Lower leg skin (tissue), 3 donors: ENCODE data around the gene RFNG.

Experiments
- CTCF ChIP-seq, 3 donors: fragments of 450-650 bp; IDR thresholded peaks; one replicate each; pipeline ENCODE4 v1.5.1; 2016; ENCODE audit warnings: antibody characterized with exemption in 3 of 3, mild to moderate bottlenecking in 3 of 3, moderate library complexity in 2 of 3
- POLR2A ChIP-seq, 2 donors: fragments of 450-650 bp; IDR thresholded peaks; one replicate each; pipeline ENCODE4 v1.6.1; 2016 to 2017; ENCODE audit warnings: antibody characterized with exemption in 2 of 2, mild to moderate bottlenecking in 1 of 2, moderate library complexity in 1 of 2

- TF ChIP-seq POLR2A (IDR thresholded peaks at IDR 0.05), result no peak
- TF ChIP-seq CTCF (IDR thresholded peaks at IDR 0.05), result no peak
These were observed 42.6 kb downstream of the RFNG start for GRCh38 chr17:82008941-82009405.
